Vagina (tissue), 2 donors: ENCODE data around the gene USH1G. TPM values are rescaled to one million over a fixed set of nuclear protein-coding genes. Genes with fewer than 3 reads are reported as not detected.

Source experiments
- DNase-seq, 2 donors: peaks; one replicate each; pipeline ENCODE4 v3.0.0-alpha.2; 2017; ENCODE audit errors: extremely low spot score in 2 of 2
- H3K27ac ChIP-seq: fragments of 200-600 bp; sonication (generic); one replicate; pipeline ENCODE4 v1.5.1; 2019
- H3K27me3 ChIP-seq: fragments of 200-600 bp; sonication (generic); one replicate; pipeline ENCODE4 v1.5.1; 2019
- H3K36me3 ChIP-seq, 2 donors: fragments of 200-600 bp; sonication (generic); one replicate each; pipeline ENCODE4 v1.5.1; 2017 to 2019
- H3K4me1 ChIP-seq: fragments of 200-600 bp; sonication (generic); one replicate; pipeline ENCODE4 v1.5.1; 2019
- H3K4me3 ChIP-seq, 2 donors: fragments of 200-600 bp; sonication (generic); 1 replicate in 1 of 2; 2 replicates in 1 of 2; pipeline ENCODE4 v1.5.1; 2016 to 2019
- H3K9me3 ChIP-seq: fragments of 200-600 bp; sonication (generic); one replicate; pipeline ENCODE4 v1.5.1; 2019
- POLR2A ChIP-seq, 2 donors: fragments of 450-650 bp; IDR thresholded peaks; one replicate each; pipeline ENCODE4 v1.6.1; 2017; ENCODE audit warnings: antibody characterized with exemption in 2 of 2, mild to moderate bottlenecking in 2 of 2, moderate library complexity in 2 of 2
- POLR2AphosphoS5 ChIP-seq, 2 donors: sonication (generic); formaldehyde crosslinking; IDR thresholded peaks; one replicate each; pipeline ENCODE4 v1.9.0; 2017; ENCODE audit warnings: antibody characterized with exemption in 2 of 2, mild to moderate bottlenecking in 2 of 2, low read depth in 1 of 2; ENCODE audit not compliant: insufficient read depth in 1 of 2
- intact Hi-C: fragments of 100-400 bp; cut with DNase I; formaldehyde crosslinking; loops from one replicate; pipeline ENCODE4 v1.15.1; 2023
- total RNA-seq: library from RNA; depleted of rRNA; stranded (reverse); fragments of >200 nt; gene quantifications from one replicate; pipeline ENCODE4 v1.2.3, GENCODE V29; 2016
- TF ChIP-seq, protein P1 (sequence below), 3 experiments: fragments of 450-650 bp in 2 of 3; fragments of 200-600 bp in 1 of 3; sonication (generic) in 1 of 3; IDR thresholded peaks; one replicate each; pipeline ENCODE4 v1.5.1; 2017 to 2019; ENCODE audit warnings: antibody characterized with exemption in 3 of 3, mild to moderate bottlenecking in 2 of 3, moderate library complexity in 2 of 3

The USH1G gene
- total RNA-seq, 1 donor from 2014 or later, result 0.49 TPM

DNA sequence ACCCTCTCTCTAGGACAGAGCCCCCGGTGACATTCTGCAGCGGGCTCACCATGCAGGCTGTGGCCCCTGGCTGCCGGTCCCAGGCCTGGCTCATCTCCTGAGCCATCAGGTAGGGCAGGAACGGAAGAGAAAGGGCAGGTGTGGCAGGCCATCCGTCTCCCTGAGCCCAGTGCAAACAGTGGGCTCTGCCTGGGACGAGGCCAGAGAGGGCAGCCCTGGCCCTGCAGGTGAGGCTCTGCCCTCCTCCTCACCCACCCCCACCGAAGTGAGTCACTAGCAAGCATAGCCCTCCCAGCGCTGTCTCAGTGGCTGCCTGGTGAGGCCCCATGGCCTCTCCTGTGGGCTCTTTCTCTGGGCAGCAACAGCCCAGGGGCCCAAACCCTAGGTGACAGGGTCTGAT lies 27.2 kb upstream of the USH1G start:
- no peaks in the 10 kb centered on the region for H3K27me3 ChIP-seq
- no peaks in the 10 kb centered on the region for H3K4me1 ChIP-seq
- intact Hi-C loops, result no loop called here
- DNase-seq, result no peak
- H3K4me3 ChIP-seq, result no peak overlapping the region
- no peak overlapping the region for H3K27ac ChIP-seq
- H3K9me3 ChIP-seq, result no peaks in the 10 kb centered on the region
- H3K36me3 ChIP-seq, result no peaks in the 10 kb centered on the region
- TF ChIP-seq POLR2AphosphoS5 (IDR thresholded peaks at IDR 0.05; ENCODE audit: insufficient read depth in 1 of 2, low read depth in 1 of 2) (no peak), POLR2A (IDR thresholded peaks at IDR 0.05) (no peak)
- TF ChIP-seq, protein P1, sequence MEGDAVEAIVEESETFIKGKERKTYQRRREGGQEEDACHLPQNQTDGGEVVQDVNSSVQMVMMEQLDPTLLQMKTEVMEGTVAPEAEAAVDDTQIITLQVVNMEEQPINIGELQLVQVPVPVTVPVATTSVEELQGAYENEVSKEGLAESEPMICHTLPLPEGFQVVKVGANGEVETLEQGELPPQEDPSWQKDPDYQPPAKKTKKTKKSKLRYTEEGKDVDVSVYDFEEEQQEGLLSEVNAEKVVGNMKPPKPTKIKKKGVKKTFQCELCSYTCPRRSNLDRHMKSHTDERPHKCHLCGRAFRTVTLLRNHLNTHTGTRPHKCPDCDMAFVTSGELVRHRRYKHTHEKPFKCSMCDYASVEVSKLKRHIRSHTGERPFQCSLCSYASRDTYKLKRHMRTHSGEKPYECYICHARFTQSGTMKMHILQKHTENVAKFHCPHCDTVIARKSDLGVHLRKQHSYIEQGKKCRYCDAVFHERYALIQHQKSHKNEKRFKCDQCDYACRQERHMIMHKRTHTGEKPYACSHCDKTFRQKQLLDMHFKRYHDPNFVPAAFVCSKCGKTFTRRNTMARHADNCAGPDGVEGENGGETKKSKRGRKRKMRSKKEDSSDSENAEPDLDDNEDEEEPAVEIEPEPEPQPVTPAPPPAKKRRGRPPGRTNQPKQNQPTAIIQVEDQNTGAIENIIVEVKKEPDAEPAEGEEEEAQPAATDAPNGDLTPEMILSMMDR (IDR thresholded peaks at IDR 0.05), result no peak

DNA sequence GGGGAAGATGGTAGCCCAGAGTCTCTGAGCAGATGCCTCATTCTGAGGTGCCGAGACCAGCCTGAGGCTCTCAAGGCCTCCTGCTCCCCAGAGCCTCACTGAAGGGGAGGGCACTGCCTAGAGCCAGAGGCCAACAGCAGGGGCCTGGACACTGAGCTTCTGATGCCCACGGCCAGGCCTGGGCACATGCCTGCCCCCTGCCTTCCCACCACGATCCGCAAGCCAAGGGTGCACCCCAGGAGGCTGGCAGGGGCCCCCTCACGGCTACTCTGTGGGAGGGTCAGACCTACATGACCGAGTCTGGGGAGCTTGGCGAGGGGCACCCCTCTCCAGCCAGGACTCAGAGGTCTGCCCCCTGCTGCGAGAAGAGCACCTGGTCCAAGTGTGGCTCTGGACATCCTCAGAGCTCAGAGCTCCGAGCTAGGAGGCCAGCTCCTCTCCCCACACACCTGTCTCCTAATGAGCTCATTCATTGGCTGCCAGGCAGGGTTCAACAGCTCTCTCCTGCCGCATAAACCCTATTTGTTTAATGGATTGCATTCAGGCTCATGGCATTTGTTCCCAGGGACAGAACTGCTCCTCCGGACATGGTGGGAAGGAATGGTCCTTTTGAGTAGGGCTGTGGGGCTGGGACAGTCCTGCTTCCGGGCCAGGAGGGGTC lies 26.5 kb upstream of the USH1G start:
- no peak overlapping the region for H3K4me3 ChIP-seq
- H3K4me1 ChIP-seq, result no peaks in the 10 kb centered on the region
- H3K36me3 ChIP-seq, result no peaks in the 10 kb centered on the region
- no peaks in the 10 kb centered on the region for H3K9me3 ChIP-seq
- DNase-seq, result no peak
- no peak overlapping the region for H3K27ac ChIP-seq
- TF ChIP-seq POLR2AphosphoS5 (IDR thresholded peaks at IDR 0.05; ENCODE audit: insufficient read depth in 1 of 2, low read depth in 1 of 2), result no peak
- no peak for TF ChIP-seq POLR2A (IDR thresholded peaks at IDR 0.05)
- TF ChIP-seq, protein P1 (IDR thresholded peaks at IDR 0.05), result no peak
- intact Hi-C loops, result no loop called here
- H3K27me3 ChIP-seq, result no peaks in the 10 kb centered on the region

DNA sequence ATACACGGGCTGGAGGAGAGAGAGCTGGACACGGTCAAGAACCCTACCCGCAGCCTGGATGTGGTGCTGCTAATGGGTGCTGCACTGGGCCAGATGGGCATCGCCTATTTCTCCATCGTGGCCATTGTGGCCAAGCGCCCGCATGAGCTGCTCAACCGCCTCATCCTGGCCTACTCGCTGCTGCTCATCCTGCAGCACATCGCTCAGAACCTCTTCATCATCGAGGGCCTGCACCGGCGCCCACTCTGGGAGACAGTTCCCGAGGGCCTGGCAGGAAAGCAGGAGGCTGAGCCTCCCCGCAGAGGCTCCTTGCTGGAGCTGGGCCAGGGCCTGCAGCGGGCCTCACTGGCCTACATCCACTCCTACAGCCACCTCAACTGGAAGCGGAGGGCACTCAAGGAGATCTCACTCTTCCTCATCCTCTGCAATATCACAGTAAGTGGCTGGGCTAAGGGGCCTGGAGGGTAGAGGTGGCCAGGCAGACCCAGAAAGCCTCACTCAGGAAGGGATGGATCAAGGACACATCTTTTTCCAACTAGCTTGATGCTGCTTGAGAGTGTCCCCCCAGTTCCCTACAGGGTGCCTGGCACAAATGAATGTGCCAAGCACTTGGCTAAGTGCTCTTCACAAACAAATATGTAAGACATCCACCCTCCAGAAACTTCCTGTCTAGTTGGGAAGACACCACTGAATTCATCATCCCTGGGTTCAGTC lies 24.1 kb upstream of the USH1G start:
- no peak for DNase-seq
- intact Hi-C loops, result no loop called here
- Histone ChIP-seq H3K27me3 (no peaks in the 10 kb centered on the region), H3K36me3 (no peaks in the 10 kb centered on the region), H3K27ac (no peak overlapping the region), H3K9me3 (no peaks in the 10 kb centered on the region), H3K4me1 (no peaks in the 10 kb centered on the region), H3K4me3 (no peak overlapping the region)
- TF ChIP-seq POLR2A (IDR thresholded peaks at IDR 0.05) (no peak), POLR2AphosphoS5 (IDR thresholded peaks at IDR 0.05; ENCODE audit: insufficient read depth in 1 of 2, low read depth in 1 of 2) (no peak)
- TF ChIP-seq, protein P1 (IDR thresholded peaks at IDR 0.05), result no peak

DNA sequence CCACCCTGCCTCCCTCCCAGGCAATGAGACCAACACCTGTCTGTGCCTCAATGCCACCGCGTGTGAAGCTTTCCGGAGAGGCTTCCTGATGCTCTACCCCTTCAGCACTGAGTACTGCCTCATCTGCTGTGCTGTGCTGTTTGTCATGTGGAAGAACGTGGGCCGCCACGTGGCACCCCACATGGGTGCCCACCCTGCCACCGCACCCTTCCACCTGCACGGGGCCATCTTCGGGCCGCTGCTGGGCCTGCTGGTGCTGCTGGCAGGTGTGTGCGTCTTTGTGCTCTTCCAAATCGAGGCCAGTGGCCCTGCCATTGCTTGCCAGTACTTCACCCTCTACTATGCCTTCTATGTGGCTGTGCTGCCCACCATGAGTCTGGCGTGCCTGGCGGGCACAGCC lies 23.6 kb upstream of the USH1G start:
- Histone ChIP-seq H3K27ac (no peak overlapping the region), H3K27me3 (no peaks in the 10 kb centered on the region), H3K9me3 (no peaks in the 10 kb centered on the region), H3K4me3 (no peak overlapping the region), H3K36me3 (no peaks in the 10 kb centered on the region), H3K4me1 (no peaks in the 10 kb centered on the region)
- intact Hi-C loops, result no loop called here
- TF ChIP-seq POLR2AphosphoS5 (IDR thresholded peaks at IDR 0.05; ENCODE audit: insufficient read depth in 1 of 2, low read depth in 1 of 2) (no peak), POLR2A (IDR thresholded peaks at IDR 0.05) (no peak)
- TF ChIP-seq, protein P1 (IDR thresholded peaks at IDR 0.05), result no peak
- DNase-seq, result no peak

DNA sequence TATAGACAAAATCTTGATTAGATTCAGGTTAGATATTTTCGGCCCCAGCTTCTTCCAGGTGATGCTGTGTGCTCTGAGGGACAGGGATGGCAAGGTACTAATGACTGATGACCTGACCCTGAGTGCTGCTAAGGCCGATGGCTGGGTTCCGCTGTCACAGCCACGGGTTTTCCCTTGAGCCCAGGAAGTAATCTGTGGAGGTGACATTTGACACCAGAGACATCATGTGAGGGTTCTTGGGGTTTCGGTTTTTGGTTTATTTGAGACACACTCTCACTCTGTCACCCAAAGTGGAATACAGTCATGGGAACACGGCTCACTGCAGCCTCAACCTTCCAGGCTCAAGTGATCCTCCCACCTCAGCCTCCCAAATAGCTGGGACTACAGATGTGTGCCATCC lies 22.5 kb upstream of the USH1G start:
- H3K36me3 ChIP-seq, result no peaks in the 10 kb centered on the region
- intact Hi-C loops, result no loop called here
- TF ChIP-seq POLR2A (IDR thresholded peaks at IDR 0.05) (no peak), POLR2AphosphoS5 (IDR thresholded peaks at IDR 0.05; ENCODE audit: insufficient read depth in 1 of 2, low read depth in 1 of 2) (no peak)
- TF ChIP-seq, protein P1 (IDR thresholded peaks at IDR 0.05), result no peak
- no peaks in the 10 kb centered on the region for H3K4me1 ChIP-seq
- no peak for DNase-seq
- no peak overlapping the region for H3K27ac ChIP-seq
- no peaks in the 10 kb centered on the region for H3K9me3 ChIP-seq
- H3K4me3 ChIP-seq, result no peak overlapping the region
- H3K27me3 ChIP-seq, result no peaks in the 10 kb centered on the region
